Mesenchymal stem cell (in vitro differentiated cells and primary cell): ENCODE data around the gene NTRK1.

ENCODE experiments used
- DNase-seq: peaks from one replicate; pipeline ENCODE4 v3.0.0-alpha.2; 2013
- H2AFZ ChIP-seq: one replicate; pipeline ENCODE4 v1.6.1; 2013; ENCODE audit warnings: low read depth, mild to moderate bottlenecking, control low read depth, inconsistent platforms, low read length, moderate library complexity
- H2AK5ac ChIP-seq: 2 replicates; pipeline ENCODE4 v1.6.1; 2013; ENCODE audit warnings: low read length, moderate library complexity, mild to moderate bottlenecking, inconsistent platforms; ENCODE audit not compliant: severe bottlenecking
- H2BK120ac ChIP-seq: one replicate; pipeline ENCODE4 v1.6.1; 2013; ENCODE audit warnings: low read depth, mild to moderate bottlenecking, inconsistent platforms, low read length, moderate library complexity
- H2BK12ac ChIP-seq, 2 experiments: one replicate each; pipeline ENCODE4 v1.6.1; 2013; ENCODE audit warnings: inconsistent platforms in 2 of 2, low read length in 2 of 2, mild to moderate bottlenecking in 2 of 2, moderate library complexity in 2 of 2, control low read depth in 1 of 2
- H2BK15ac ChIP-seq: one replicate; pipeline ENCODE4 v1.6.1; 2013; ENCODE audit warnings: mild to moderate bottlenecking, low read depth, inconsistent platforms; ENCODE audit not compliant: poor library complexity, severe bottlenecking
- H2BK5ac ChIP-seq: 2 replicates; pipeline ENCODE4 v1.6.1; 2013; ENCODE audit warnings: low read depth, mild to moderate bottlenecking, low read length, control low read depth, inconsistent platforms; ENCODE audit not compliant: poor library complexity, severe bottlenecking
- H3K14ac ChIP-seq, 2 experiments: one replicate each; pipeline ENCODE4 v1.6.1; 2013; ENCODE audit warnings: inconsistent platforms in 2 of 2, low read length in 2 of 2, control low read depth in 1 of 2, mild to moderate bottlenecking in 1 of 2, moderate library complexity in 1 of 2
- H3K18ac ChIP-seq, 2 experiments: one replicate each; pipeline ENCODE4 v1.6.1; 2013; ENCODE audit warnings: inconsistent platforms in 2 of 2, low read length in 2 of 2, control low read depth in 1 of 2, low read depth in 1 of 2, mild to moderate bottlenecking in 1 of 2
- H3K23ac ChIP-seq, 2 experiments: one replicate each; pipeline ENCODE4 v1.6.1; 2013; ENCODE audit warnings: inconsistent platforms in 2 of 2, low read length in 2 of 2, mild to moderate bottlenecking in 2 of 2, moderate library complexity in 2 of 2, control low read depth in 1 of 2
- H3K27ac ChIP-seq: 2 replicates; pipeline ENCODE4 v1.5.1; 2013; ENCODE audit warnings: mild to moderate bottlenecking, moderate library complexity, low read length, control low read depth, inconsistent platforms; ENCODE audit not compliant: poor library complexity, severe bottlenecking
- H3K27me3 ChIP-seq, 2 experiments: 2 replicates each; pipeline versions ENCODE4 v1.6.1 to v1.7.0; 2013; ENCODE audit warnings: low read length in 2 of 2, mild to moderate bottlenecking in 2 of 2, moderate library complexity in 2 of 2, control low read depth in 1 of 2, inconsistent platforms in 1 of 2; ENCODE audit not compliant: control insufficient read depth in 1 of 2, insufficient read depth in 1 of 2
- H3K36me3 ChIP-seq, 2 experiments: 2 replicates each; pipeline versions ENCODE4 v1.6.1 to v1.7.0; 2013; ENCODE audit warnings: low read length in 2 of 2, control low read depth in 1 of 2, inconsistent platforms in 1 of 2, low read depth in 1 of 2, mild to moderate bottlenecking in 1 of 2; ENCODE audit not compliant: insufficient read depth in 2 of 2, control insufficient read depth in 1 of 2
- H3K4ac ChIP-seq, 2 experiments: one replicate each; pipeline ENCODE4 v1.6.1; 2013; ENCODE audit warnings: inconsistent platforms in 2 of 2, low read length in 2 of 2, mild to moderate bottlenecking in 2 of 2, moderate library complexity in 2 of 2, control low read depth in 1 of 2, low read depth in 1 of 2
- H3K4me1 ChIP-seq: 2 replicates; pipeline ENCODE4 v1.6.1; 2013; ENCODE audit warnings: low read depth, low read length, control low read depth; ENCODE audit not compliant: control insufficient read depth, insufficient read depth
- H3K4me2 ChIP-seq: 2 replicates; pipeline ENCODE4 v1.6.1; 2013; ENCODE audit warnings: low read length, mild to moderate bottlenecking, inconsistent platforms; ENCODE audit not compliant: poor library complexity, severe bottlenecking
- H3K4me3 ChIP-seq, 2 experiments: 2 replicates each; pipeline versions ENCODE4 v1.5.1 to v1.7.0; 2013; ENCODE audit warnings: low read length in 2 of 2, mild to moderate bottlenecking in 2 of 2, control low read depth in 1 of 2, low read depth in 1 of 2; ENCODE audit not compliant: insufficient read depth in 1 of 2
- H3K79me1 ChIP-seq: replicated peaks from 2 replicates; pipeline ENCODE4 v1.6.1; 2013; ENCODE audit warnings: mild to moderate bottlenecking, control low read depth, low read length, inconsistent platforms; ENCODE audit not compliant: poor library complexity, severe bottlenecking
- H3K9ac ChIP-seq: 2 replicates; pipeline ENCODE4 v1.7.0; 2013; ENCODE audit warnings: mild to moderate bottlenecking, low read length, moderate library complexity
- H3K9me3 ChIP-seq: 2 replicates; pipeline ENCODE4 v1.7.0; 2013; ENCODE audit warnings: mild to moderate bottlenecking, low read length; ENCODE audit not compliant: control insufficient read depth
- H4K8ac ChIP-seq: one replicate; pipeline ENCODE4 v1.6.1; 2013; ENCODE audit warnings: inconsistent platforms, mild to moderate bottlenecking, low read length, moderate library complexity
- H4K91ac ChIP-seq: one replicate; pipeline ENCODE4 v1.6.1; 2013; ENCODE audit warnings: mild to moderate bottlenecking, low read length, inconsistent platforms
- WGBS: methylation state at CpG from one replicate; pipeline ENCODE4 v1.1.7; 2013; ENCODE audit warnings: mixed read lengths; 5-methylcytosine and 5-hydroxymethylcytosine counted together

The NTRK1 gene

DNA sequence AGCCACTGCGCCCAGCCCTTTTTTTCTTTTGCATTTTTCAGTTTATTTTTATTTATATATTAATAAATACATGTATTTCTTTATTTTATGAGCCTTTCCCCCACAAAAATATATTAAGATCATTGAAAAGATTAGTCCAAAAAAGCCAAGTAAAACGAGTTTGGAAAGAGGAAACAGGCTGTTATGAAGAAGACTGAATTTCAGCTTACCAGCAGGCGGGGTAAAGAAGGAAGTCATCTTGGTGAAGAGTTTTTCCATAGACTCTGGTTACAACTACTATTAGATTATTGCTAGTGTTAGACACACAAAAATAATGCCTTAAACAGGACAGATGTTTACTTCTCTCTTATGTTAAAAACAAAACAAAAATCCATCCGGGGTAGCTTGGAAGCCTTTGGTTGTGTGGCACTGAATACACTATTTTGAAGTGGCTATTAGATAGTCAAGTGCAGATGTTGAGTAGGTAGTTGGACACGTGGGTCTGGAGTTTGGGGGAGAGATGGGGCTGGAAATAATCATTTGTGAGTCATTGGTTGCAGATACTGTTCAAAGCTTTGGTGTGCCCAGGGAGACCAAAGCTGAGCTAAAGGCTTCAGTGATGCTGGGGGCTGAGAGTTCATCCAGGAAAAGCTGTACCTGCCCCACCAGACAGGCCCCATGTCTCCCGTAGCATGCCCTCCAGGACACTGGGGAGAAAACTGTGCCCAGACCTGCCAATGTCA lies 51.1 kb downstream of the NTRK1 start:
- no peak overlapping the region for H2BK5ac ChIP-seq
- H3K18ac ChIP-seq = no peak overlapping the region
- H3K9me3 ChIP-seq = no peaks in the 10 kb centered on the region
- no peak overlapping the region for H3K14ac ChIP-seq
- no peak overlapping the region for H3K27ac ChIP-seq
- no peak overlapping the region for H2AK5ac ChIP-seq
- H3K23ac ChIP-seq = no peak overlapping the region
- peaks cover 34% of the 10 kb centered on the region for H3K4me1 ChIP-seq
- no peak overlapping the region for H3K9ac ChIP-seq
- H3K4me2 ChIP-seq = no peak overlapping the region
- no peak overlapping the region for H3K4me3 ChIP-seq
- H3K27me3 ChIP-seq = no peaks in the 10 kb centered on the region
- peak overlapping the region; percentile 36 for H4K91ac ChIP-seq
- peak overlapping the region; percentile 63 for H4K8ac ChIP-seq
- H3K36me3 ChIP-seq = peaks cover 0 to 73% of the 10 kb centered on the region in 2 experiments
- peak overlapping the region in 1 of 2 experiments; percentile 54 for H3K4ac ChIP-seq
- H3K79me1 ChIP-seq = peaks cover 15% of the 10 kb centered on the region
- no peak overlapping the region for H2AFZ ChIP-seq
- H2BK120ac ChIP-seq = no peak overlapping the region
- DNase-seq = no peak
- WGBS = 64% methylated on average over 3 of the region's 6 CpGs
- H2BK15ac ChIP-seq = no peak overlapping the region
- H2BK12ac ChIP-seq = no peak overlapping the region

GRCh38 chr1:156912310-156912709 lies 51.6 kb downstream of the NTRK1 start:
- peaks cover 15% of the 10 kb centered on the region for H3K79me1 ChIP-seq
- 71% methylated on average over 2 of the region's 2 CpGs for WGBS
- H3K27me3 ChIP-seq = no peaks in the 10 kb centered on the region

DNA sequence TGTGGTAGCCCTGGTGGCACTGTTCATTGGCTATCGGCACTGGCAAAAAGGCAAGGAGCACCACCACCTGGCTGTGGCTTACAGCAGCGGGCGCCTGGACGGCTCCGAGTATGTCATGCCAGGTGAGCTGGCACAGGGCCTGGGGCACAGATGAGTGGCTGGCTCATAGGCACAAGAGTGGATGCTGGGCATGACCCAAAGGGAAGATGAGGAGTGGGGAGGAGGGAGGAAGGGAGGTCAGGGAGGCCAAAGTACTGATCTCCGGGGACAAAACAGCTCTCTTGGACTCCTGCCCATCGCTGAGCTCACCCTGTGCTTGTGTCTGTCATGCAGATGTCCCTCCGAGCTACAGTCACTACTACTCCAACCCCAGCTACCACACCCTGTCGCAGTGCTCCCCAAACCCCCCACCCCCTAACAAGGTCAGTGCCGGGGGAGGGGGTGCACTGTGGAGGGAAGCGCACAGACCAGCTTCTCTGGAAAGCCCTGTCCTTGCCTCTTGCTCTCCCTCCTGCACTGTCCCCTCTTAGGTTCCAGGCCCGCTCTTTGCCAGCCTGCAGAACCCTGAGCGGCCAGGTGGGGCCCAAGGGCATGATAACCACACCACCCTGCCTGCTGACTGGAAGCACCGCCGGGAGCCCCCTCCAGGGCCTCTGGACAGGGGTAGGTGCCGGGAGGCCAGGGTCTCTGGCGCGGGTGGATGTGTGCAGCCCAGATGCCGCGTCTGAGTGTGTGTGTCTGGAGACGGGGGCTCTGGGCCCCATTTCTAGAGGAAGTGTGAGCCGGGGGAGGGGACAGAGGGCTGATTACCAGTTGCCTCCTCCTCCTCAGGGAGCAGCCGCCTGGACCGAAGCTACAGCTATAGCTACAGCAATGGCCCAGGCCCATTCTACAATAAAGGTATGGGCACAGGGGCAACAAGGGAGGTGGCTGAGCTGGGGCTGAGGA lies 52.5 kb downstream of the NTRK1 start:
- H3K79me1 ChIP-seq = peaks cover 13% of the 10 kb centered on the region
- H2AK5ac ChIP-seq = no peak overlapping the region
- no peak overlapping the region for H3K27ac ChIP-seq
- H3K4me1 ChIP-seq = peaks cover 20% of the 10 kb centered on the region
- H4K91ac ChIP-seq = peak overlapping the region; percentile 85
- no peak overlapping the region for H2BK5ac ChIP-seq
- peak overlapping the region; percentile 26 to 64 for H3K18ac ChIP-seq
- no peak overlapping the region for H3K4me2 ChIP-seq
- H3K23ac ChIP-seq = no peak overlapping the region
- H3K4ac ChIP-seq = peak overlapping the region; percentile 45 to 58
- no peak overlapping the region for H2BK120ac ChIP-seq
- no peak overlapping the region for H3K4me3 ChIP-seq
- H3K36me3 ChIP-seq = peaks cover 0 to 65% of the 10 kb centered on the region in 2 experiments
- peaks cover under 1% of the 10 kb centered on the region for H3K9me3 ChIP-seq
- no peak overlapping the region for H3K14ac ChIP-seq
- peak overlapping the region; percentile 28 for H4K8ac ChIP-seq
- H3K27me3 ChIP-seq = no peaks in the 10 kb centered on the region
- no peak overlapping the region for H2AFZ ChIP-seq
- no peak overlapping the region for H3K9ac ChIP-seq
- DNase-seq = no peak
- peak overlapping the region; percentile 18 to 31 for H2BK12ac ChIP-seq
- 50% methylated on average over 23 of the region's 24 CpGs for WGBS
- peak overlapping the region; percentile 44 for H2BK15ac ChIP-seq

More at GRCh38 chr1:156912310-156912709, 51.6 kb downstream of the NTRK1 start:
- Histone ChIP-seq H3K4me3 (no peak overlapping the region), H3K4ac (peak overlapping the region in 1 of 2 experiments; percentile 54), H2AK5ac (no peak overlapping the region), H3K27ac (no peak overlapping the region), H3K4me1 (peaks cover 28% of the 10 kb centered on the region), H3K9me3 (no peaks in the 10 kb centered on the region), H3K9ac (no peak overlapping the region), H3K14ac (no peak overlapping the region), H3K4me2 (no peak overlapping the region), H4K8ac (peak overlapping the region; percentile 63), H3K18ac (peak overlapping the region in 1 of 2 experiments; percentile 64), H2AFZ (no peak overlapping the region), H3K23ac (no peak overlapping the region), H3K36me3 (peaks cover 0 to 73% of the 10 kb centered on the region in 2 experiments), H2BK15ac (peak overlapping the region; percentile 35), H2BK120ac (no peak overlapping the region), H2BK5ac (no peak overlapping the region), H2BK12ac (peak overlapping the region; percentile 18 to 21), H4K91ac (peak overlapping the region; percentile 54)
- DNase-seq = no peak
